SK-N-SH treated with all-trans-retinoic acid at 6 μM for 48 hours (cell line): ENCODE measurements around the gene FAM20B.

Source experiments
- BACH2 ChIP-seq: fragments of 250-450 bp; sonication (Bioruptor Pico); IDR thresholded peaks from 2 replicates; pipeline ENCODE4 v1.9.0; 2021; ENCODE audit warnings: mild to moderate bottlenecking, borderline replicate concordance
- CSDC2 ChIP-seq: fragments of 250-450 bp; sonication (Bioruptor Pico); IDR thresholded peaks from 2 replicates; pipeline ENCODE4 v1.5.0; 2020; ENCODE audit warnings: mild to moderate bottlenecking, moderate library complexity
- OSR1 ChIP-seq: fragments of 250-450 bp; sonication (Bioruptor Pico); IDR thresholded peaks from 2 replicates; pipeline ENCODE4 v1.8.0; 2022; ENCODE audit warnings: moderate library complexity, mild to moderate bottlenecking, inconsistent platforms
- TOX ChIP-seq: fragments of 250-450 bp; sonication (Bioruptor Pico); IDR thresholded peaks from 2 replicates; pipeline ENCODE4 v1.8.0; 2021; ENCODE audit warnings: mild to moderate bottlenecking, moderate library complexity, borderline replicate concordance

DNA sequence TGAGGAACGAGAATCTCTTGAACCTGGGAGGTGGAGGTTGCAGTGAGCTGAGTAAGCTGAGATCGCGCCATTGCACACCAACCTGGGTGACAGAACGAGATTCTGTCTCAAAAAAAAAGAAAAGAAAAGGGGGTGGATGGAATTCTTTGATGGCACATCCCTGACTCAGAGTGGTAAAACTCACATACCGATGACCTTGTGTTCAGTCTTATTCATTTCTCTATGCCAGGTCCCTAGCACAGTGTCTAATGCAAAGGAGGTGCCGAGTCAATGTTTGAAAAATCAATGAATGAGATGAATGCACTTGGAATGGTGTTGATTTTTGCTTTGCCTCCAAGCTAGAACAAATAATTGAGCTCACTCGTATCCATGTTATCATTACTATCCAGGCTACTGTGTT, 18.5 kb upstream of the FAM20B start:
- no peak for TF ChIP-seq CSDC2 (CRISPR knock-in tag)
- no peak for TF ChIP-seq TOX (CRISPR knock-in tag)
- TF ChIP-seq OSR1 (CRISPR knock-in tag), result no peak
- TF ChIP-seq BACH2 (CRISPR knock-in tag), result no peak
